ENCODE measurements around the gene STX18. TPM values are rescaled to one million over a fixed set of nuclear protein-coding genes. Genes with fewer than 3 reads are reported as not detected.
"Not testable (repeated sequence)": the region's sequence is repeated elsewhere in the genome, so short reads cannot be mapped to it uniquely, and the experiment has no call there.

Gene STX18
- total RNA-seq, 2 donors from 2014 or later: 31.4 to 31.8 TPM

DNA sequence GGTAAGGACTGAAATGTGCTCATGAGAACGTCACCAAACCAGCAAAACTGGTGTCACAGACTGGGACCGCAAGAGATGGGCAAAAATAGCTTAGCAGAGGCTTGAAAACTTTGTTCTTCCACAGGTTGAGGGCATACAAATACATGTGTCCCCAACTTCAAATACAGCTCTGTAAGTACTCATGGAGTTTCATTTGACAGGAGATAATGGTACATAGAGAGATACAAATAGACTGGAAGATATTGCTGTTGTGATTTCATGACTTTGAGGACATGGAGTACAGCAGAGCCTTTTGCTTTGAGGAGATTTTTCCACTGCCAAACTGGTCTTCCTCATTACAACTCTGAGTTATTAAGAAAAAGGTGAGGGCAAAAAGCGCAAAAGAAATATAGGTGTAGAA, 70.7 kb downstream of the STX18 start:
- intact Hi-C loops (cut with DNase I): no loop called here
- Histone ChIP-seq H3K4me3 (no peak overlapping the region), H3K9ac (ENCODE audit: low read depth in 2 of 2, low read length in 2 of 2) (no peak overlapping the region), H3K27me3 (no peaks in the 10 kb centered on the region), H3K9me3 (no peaks in the 10 kb centered on the region), H3K4me1 (no peaks in the 10 kb centered on the region), H3K27ac (no peak overlapping the region), H3K36me3 (no peaks in the 10 kb centered on the region)
- TF ChIP-seq, protein P1, sequence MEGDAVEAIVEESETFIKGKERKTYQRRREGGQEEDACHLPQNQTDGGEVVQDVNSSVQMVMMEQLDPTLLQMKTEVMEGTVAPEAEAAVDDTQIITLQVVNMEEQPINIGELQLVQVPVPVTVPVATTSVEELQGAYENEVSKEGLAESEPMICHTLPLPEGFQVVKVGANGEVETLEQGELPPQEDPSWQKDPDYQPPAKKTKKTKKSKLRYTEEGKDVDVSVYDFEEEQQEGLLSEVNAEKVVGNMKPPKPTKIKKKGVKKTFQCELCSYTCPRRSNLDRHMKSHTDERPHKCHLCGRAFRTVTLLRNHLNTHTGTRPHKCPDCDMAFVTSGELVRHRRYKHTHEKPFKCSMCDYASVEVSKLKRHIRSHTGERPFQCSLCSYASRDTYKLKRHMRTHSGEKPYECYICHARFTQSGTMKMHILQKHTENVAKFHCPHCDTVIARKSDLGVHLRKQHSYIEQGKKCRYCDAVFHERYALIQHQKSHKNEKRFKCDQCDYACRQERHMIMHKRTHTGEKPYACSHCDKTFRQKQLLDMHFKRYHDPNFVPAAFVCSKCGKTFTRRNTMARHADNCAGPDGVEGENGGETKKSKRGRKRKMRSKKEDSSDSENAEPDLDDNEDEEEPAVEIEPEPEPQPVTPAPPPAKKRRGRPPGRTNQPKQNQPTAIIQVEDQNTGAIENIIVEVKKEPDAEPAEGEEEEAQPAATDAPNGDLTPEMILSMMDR (IDR thresholded peaks at IDR 0.05): no peak
- no peak for DNase-seq

DNA sequence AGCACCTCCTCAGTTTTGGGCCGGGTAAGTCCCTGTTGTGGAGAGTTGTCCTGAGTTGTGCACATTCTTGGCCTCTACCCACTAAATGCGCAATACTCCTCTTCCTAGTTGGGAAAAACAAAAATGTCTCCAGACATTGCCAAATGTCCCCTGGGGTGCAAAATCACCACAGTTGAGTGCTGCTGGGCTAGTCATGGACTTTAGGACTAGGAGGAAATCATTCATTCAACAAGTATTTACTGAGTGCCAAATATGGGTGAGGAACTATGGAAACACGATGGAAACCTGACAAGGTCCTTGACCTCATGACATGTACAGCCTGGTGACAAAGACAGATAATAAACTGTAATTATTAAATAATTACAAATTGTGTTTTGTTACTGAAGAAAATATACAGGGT, 71.6 kb downstream of the STX18 start:
- Histone ChIP-seq H3K27ac (no peak overlapping the region), H3K27me3 (no peaks in the 10 kb centered on the region), H3K9me3 (no peaks in the 10 kb centered on the region), H3K4me3 (no peak overlapping the region), H3K36me3 (peaks cover 4% of the 10 kb centered on the region), H3K4me1 (no peaks in the 10 kb centered on the region), H3K9ac (ENCODE audit: low read depth in 2 of 2, low read length in 2 of 2) (no peak overlapping the region)
- DNase-seq: no peak
- intact Hi-C loops (cut with DNase I): no loop called here
- TF ChIP-seq, protein P1 (IDR thresholded peaks at IDR 0.05): no peak

DNA sequence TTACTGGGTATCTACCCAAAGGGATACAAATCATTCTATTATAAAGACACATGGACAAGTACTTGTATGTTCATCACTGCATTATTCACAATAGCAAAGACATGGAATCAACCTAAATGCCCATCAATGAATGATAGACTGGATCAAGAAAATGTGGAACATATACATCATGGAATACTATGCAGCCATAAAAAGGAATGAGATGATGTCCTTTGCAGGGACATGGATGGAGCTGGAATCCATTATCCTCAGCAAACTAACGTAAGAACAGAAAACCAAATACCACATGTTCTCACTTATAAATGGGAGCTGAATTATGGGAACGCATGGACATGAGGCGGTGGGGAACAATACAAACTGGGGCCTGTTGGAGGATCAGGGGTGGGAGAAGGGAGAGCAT, 76.6 kb downstream of the STX18 start:
- H3K27me3 ChIP-seq; H3K4me1 ChIP-seq; H3K36me3 ChIP-seq; H3K9ac ChIP-seq (ENCODE audit: low read depth in 2 of 2, low read length in 2 of 2); DNase-seq; H3K9me3 ChIP-seq; intact Hi-C loops (cut with DNase I); H3K4me3 ChIP-seq; H3K27ac ChIP-seq: not testable (repeated sequence)

DNA sequence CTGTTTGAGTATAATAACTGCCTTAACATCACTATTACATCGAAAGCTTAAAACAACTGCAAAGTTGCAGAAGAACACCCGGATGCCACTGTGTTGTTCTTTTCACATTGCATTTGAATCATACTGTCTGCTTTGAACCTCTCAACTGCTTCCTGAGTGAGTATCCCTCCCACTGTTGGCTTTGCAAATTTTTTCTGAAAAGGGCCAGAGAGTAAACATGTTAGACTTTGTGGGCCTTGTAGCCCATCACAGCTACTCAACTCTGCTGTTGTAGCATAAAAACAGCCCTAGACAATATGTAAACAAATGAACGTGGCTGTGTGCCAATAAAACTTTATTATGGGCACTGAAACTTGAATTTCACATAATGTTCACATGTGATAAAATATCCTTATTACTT, 78.9 kb downstream of the STX18 start:
- H3K9ac ChIP-seq (ENCODE audit: low read depth in 2 of 2, low read length in 2 of 2): no peak overlapping the region
- intact Hi-C loops (cut with DNase I): no loop called here
- H3K9me3 ChIP-seq: no peaks in the 10 kb centered on the region
- no peaks in the 10 kb centered on the region for H3K27me3 ChIP-seq
- no peaks in the 10 kb centered on the region for H3K4me1 ChIP-seq
- H3K36me3 ChIP-seq: peaks cover 4% of the 10 kb centered on the region
- DNase-seq: no peak
- no peak overlapping the region for H3K4me3 ChIP-seq
- no peak overlapping the region for H3K27ac ChIP-seq
- TF ChIP-seq, protein P1 (IDR thresholded peaks at IDR 0.05): no peak

DNA sequence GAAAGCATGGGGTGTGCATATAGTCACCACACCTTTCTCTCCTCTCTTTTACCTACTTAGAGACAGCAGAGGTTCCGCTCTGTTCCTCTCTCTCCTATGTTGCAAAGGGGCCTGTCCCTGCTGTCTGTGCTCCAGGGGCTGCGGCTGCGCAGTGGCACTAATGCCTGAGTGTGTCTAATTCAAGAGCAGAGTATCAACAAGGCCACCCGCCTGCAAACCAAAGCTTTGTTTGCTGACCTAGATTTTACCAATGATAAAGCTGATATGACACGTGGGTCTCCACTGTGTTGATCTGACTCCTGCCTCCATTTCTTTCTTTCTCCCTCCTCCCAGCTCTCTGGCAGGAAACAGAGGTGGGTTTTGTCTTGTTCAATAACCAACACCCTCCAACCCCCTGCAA, 80.0 kb downstream of the STX18 start:
- Histone ChIP-seq H3K36me3 (peaks cover 6% of the 10 kb centered on the region), H3K27ac (no peak overlapping the region), H3K27me3 (no peaks in the 10 kb centered on the region), H3K9me3 (no peaks in the 10 kb centered on the region), H3K4me3 (no peak overlapping the region), H3K4me1 (no peaks in the 10 kb centered on the region), H3K9ac (ENCODE audit: low read depth in 2 of 2, low read length in 2 of 2) (no peak overlapping the region)
- DNase-seq: no peak
- TF ChIP-seq, protein P1 (IDR thresholded peaks at IDR 0.05): no peak
- intact Hi-C loops (cut with DNase I): no loop called here

DNA sequence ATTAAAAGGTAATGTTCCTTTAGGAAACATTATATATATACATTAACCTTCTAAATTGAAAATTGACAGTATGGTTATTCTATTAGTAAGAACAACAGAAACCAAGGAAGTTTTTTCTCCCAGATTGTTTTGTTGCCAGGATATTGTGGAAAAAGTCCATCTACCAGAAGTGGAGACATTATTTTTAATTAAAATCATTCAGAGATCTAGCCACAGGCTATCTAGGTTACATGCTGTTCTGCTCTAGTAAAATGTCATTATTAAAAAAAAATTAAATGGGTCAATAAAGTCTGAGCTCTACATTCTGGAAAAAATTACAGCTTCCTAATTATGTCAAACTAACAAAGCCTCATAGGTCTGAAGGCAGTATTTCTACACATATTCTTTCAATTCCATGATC, 80.7 kb downstream of the STX18 start:
- intact Hi-C loops (cut with DNase I): no loop called here
- Histone ChIP-seq H3K27me3 (no peaks in the 10 kb centered on the region), H3K27ac (no peak overlapping the region), H3K36me3 (peaks cover 9% of the 10 kb centered on the region), H3K4me3 (no peak overlapping the region), H3K4me1 (no peaks in the 10 kb centered on the region), H3K9ac (ENCODE audit: low read depth in 2 of 2, low read length in 2 of 2) (no peak overlapping the region), H3K9me3 (no peaks in the 10 kb centered on the region)
- TF ChIP-seq, protein P1 (IDR thresholded peaks at IDR 0.05): no peak
- DNase-seq: no peak

All from colonic mucosa (tissue), 4 donors.